ENCODE data around the gene WDR1.
A peak's percentile ranks its signal among the peaks of the same experiment; 100 is the strongest.

WDR1 gene, protein sequence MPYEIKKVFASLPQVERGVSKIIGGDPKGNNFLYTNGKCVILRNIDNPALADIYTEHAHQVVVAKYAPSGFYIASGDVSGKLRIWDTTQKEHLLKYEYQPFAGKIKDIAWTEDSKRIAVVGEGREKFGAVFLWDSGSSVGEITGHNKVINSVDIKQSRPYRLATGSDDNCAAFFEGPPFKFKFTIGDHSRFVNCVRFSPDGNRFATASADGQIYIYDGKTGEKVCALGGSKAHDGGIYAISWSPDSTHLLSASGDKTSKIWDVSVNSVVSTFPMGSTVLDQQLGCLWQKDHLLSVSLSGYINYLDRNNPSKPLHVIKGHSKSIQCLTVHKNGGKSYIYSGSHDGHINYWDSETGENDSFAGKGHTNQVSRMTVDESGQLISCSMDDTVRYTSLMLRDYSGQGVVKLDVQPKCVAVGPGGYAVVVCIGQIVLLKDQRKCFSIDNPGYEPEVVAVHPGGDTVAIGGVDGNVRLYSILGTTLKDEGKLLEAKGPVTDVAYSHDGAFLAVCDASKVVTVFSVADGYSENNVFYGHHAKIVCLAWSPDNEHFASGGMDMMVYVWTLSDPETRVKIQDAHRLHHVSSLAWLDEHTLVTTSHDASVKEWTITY

DNA sequence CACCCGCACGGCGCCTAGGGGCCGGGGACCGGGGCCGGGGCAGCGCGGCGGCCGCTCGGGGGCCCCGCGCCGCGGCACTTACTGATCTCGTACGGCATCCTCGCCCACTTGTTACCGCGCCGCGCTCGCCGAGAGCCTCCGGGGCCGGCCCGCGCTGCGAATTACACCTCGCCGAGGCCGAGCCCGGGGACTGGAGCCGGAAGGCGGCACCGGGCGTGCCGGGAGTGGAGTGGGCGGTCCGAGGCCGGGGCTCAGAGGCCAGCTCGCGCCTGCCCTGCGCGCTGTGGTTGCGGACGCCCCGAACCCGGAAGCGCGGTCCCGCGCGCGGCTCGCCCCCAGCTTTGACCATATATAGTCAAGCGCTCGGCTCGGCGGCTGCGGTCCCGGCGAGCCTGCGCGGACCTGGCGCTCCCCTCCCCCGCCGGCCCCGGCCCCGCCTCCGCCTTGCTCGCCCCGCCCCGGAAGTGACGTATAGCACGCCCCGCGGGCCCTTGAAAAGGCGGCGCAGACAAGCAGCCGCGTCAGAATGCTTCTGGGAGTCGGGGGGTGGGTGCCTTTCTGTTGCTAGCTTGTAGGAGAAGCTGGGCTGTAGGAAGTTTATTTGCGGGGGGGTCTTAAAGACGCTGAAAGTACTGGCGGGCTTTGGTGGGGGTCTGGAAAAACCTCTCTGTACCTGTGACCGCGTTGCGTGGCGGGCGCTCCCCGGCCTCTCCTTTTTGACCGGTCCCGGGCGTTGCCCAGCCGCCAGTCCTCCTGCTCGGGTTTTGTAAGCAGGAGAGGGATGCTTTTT lies at the start of gene WDR1:
Gene WDR1 (minus strand): TSS at position 231 of the 790 bp plus-strand sequence. CDS start 133 bp downstream, at position 98.
- DNase-seq, result peak; percentile 96

GRCh38 chr4:10164877-10165283 lies 48.3 kb upstream of the WDR1 start:
- peak; percentile 36 for DNase-seq

GRCh38 chr4:10163296-10163695 lies 46.7 kb upstream of the WDR1 start:
- DNase-seq, result no peak

GRCh38 chr4:10162341-10163000 lies 45.9 kb upstream of the WDR1 start:
- no peak for DNase-seq

DNA sequence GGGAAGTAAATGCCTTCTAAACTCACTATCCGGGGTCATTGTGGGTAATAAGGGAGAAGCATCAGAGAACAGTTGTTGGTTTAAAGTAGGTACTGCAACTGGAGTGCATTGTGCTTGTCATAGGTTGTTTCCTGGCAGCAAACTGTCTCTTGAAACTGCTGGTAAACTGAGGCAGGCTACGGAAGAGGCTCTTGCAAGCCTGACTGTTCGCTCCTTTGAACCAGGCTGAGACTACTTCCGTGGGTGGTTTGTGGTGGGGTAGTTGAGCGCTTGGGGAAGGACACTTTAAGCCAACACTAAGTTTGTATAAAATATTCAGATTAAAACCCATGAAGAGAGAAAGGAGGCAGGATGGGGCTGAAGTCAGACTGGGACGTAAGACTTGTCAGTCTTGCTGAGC lies 45.2 kb upstream of the WDR1 start:
- DNase-seq, result no peak

GRCh38 chr4:10161146-10161545 lies 44.5 kb upstream of the WDR1 start:
- DNase-seq, result no peak

- DNase-seq, result no peak
These were observed 43.8 kb upstream of the WDR1 start for GRCh38 chr4:10160281-10160856.

DNA sequence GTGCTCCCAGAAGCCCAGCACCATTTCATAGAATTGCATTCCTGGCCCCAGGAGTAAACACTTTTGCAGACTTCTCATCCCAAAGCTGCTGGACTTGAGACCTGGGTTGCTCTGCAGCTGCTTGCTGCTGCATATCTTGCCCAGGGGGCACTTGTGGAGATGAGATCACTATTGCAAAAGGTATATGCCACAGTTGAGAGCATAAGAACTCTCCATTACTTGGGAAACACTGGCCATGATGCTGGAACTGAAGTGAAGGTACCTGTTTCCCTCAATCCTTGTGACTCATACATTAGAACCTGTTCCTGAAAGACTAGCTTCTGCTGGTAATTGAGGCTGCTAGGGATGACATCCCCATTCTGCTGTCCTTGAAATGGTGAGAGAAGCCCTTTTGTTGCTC lies 43.1 kb upstream of the WDR1 start:
- DNase-seq, result no peak

DNA sequence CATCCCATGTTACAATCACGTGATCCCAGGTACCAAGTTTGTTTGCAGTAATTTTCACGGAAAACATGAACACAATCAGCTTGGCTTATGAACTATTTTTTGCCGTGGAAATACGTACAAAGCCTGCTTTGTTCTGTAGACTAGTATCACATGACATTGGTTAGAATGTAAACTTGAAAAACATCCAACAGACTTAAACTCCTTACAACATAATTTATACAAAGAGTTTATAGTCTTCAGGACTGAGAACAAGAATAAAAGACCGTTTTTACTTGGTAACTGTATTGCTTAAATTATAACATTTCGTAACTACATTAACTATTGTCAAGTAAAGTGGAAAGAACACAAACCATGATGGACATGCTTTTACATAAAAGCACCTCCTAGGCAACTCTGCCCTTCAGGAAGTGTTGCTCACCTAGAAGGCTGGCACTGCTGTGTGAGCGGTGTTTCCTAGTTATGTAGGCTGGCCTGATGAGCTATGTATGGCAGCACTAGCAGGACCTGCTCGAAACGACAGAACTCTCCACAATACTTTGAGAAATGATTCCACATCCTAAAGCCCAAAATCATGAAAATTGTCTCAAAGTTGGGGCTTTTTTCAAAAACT lies 41.8 kb upstream of the WDR1 start:
- no peak for DNase-seq

- peak; percentile 25 for DNase-seq
These were observed 41.1 kb upstream of the WDR1 start for GRCh38 chr4:10157478-10158332.

DNA sequence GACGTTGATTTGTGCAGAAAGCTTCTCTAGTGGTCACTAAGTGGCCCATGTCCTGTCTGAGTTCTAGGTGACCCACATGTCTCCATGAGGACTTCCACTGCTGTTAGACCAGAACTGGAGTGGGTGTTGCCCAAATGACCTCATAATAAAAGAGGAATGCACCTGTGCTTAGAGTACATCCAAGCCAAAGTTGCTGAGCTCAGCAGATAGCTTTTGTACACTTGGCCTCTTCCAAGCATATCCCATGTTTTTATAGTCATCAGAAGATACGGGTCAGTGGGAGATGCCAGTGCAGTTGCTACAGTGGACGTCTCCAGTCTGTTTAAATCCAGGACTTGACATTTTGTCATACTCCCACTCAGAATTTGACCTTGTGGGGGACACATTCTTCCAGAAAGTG lies 37.6 kb upstream of the WDR1 start:
- DNase-seq, result no peak

GRCh38 chr4:10153161-10153560 lies 36.6 kb upstream of the WDR1 start:
- DNase-seq, result no peak

GRCh38 chr4:10151182-10151581 lies 34.6 kb upstream of the WDR1 start:
- no peak for DNase-seq

GRCh38 chr4:10144966-10145365 lies 28.4 kb upstream of the WDR1 start:
- DNase-seq, result no peak

DNA sequence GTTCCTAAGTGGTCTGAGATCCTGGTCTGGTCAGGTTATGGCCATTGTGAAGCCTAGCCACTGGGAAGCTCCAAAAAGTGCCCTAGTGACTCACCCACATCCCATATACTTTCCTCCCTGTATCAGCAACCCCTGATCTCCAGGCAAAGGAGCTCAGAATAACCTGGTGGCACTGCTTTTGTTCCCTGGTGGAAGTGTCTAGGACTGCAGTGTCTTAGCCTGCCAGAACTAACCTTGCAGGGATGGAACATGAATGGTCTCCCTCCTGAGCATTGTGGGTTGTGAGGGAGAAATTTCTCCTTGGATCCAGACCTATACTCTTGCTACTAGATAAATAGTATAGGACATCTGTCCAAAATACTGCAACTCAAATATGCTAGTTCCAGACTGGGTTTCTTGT lies 27.9 kb upstream of the WDR1 start:
- DNase-seq, result no peak

- DNase-seq, result no peak
These were observed 26.6 kb upstream of the WDR1 start for GRCh38 chr4:10143171-10143570.

DNA sequence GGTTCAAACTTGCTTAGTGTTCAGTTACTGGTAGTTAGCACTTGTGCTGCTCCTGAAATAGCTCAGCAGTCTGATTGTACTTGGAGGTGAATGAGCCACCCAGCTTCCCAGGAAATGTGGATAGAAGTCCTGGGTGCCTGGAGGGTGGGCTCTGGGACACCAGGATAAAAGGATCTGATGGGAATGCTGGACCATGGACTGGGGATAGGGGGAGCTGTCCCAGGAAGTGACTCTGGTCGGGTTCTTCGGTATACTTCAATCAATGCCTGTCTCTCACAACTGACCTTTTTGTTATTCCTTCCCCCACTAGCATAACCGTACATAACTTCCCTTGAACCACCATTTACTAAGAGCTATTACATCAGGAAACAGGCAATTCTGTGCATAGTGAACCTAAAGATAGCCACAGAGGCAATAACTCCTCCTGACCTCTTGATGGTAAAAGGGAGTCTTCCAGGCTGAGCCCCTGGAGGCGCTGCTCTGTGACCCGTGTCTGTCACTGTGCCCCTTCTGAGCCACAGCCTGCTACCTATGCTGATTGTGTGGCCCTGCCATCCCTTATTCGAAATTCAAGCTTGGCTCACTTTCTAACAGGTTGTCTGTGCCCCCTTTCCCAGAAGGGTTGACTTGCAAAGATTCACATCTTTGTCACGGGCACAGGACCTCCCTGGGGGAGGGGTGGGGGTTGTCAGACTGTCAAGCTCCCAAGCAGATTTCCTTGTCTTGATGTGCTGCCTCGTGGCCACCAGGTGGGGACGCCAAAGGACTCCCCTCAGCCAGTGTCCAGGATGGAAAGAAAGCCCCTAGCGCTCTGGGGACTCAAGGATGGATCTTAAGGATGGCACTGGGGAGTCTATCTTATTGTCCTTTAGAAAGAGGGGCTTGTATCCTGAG lies 24.5 kb upstream of the WDR1 start:
- DNase-seq, result no peak

- DNase-seq, result no peak
These were observed 22.9 kb upstream of the WDR1 start for GRCh38 chr4:10139518-10139917.

DNA sequence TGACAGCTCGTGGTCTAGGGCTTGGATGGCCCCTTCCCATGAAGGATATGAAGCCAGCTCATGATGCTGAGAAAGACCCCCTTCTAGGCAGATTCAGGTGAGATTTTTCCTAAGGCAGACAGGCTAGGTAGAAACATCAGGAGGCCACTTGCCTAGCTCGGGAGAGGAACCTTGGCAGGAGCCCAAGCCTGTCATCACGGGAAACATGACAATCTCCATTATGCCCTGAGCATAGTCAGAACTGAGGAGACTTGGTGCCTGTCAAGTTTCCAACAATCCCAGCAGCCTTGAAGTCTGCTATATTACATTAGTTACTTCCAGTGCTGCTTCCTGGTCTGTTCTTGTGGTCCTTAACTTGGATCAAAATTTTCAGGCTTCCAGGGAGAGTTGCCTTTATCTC lies 18.7 kb upstream of the WDR1 start:
- DNase-seq, result no peak

DNA sequence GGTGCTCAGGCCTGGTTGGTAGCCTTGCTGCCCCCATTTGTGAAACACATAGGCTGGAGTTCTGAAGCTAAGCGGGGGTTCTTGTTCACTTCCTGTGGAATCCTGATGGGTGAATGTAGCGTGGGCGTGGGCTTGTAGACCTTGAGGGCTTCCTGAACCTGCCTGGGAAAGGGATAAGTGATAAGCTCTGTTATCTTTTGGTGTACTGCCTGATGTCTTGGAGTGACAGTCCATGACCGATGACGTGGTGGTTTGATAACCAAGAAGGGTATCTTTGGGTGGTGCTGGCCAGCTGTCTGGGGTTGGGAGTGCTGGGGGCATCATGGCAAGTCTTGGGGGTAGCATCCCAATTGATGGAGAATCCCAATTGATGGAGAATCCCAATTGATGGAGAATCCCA lies 17.5 kb upstream of the WDR1 start:
- DNase-seq, result no peak

Measured in kidney glomerular epithelial cell (primary cell).